Omental fat pad (tissue), 4 donors: Measurements from ENCODE around the gene DLGAP1. TPM values are rescaled to one million over a fixed set of nuclear protein-coding genes. Genes with fewer than 3 reads are reported as not detected.
A peak's percentile ranks its signal among the peaks of the same experiment; 100 is the strongest.

Experiments used
- ATAC-seq: fragments of 150-250 bp; one replicate; pipeline ENCODE4 v1.9.1; 2016; ENCODE audit warnings: mild to moderate bottlenecking, moderate library complexity; ENCODE audit not compliant: low FRiP score
- DNase-seq: peaks from one replicate; pipeline ENCODE4 v3.0.0-alpha.2; 2019; ENCODE audit warnings: low spot score
- total RNA-seq, 4 donors: library from RNA; depleted of rRNA; stranded (reverse); fragments of >200 nt; gene quantifications; one replicate each; pipeline ENCODE4 v1.1.0, GENCODE V29; 2016
- TF ChIP-seq, protein P1 (sequence below), 3 donors: fragments of 450-650 bp; IDR thresholded peaks; one replicate each; pipeline ENCODE4 v1.5.1; 2016 to 2017; ENCODE audit warnings: antibody characterized with exemption in 3 of 3, mild to moderate bottlenecking in 3 of 3, moderate library complexity in 2 of 3

DLGAP1 gene
- total RNA-seq, 4 donors from 2014 or later, result 1.5 to 8.0 (median 5.4) TPM

DNA sequence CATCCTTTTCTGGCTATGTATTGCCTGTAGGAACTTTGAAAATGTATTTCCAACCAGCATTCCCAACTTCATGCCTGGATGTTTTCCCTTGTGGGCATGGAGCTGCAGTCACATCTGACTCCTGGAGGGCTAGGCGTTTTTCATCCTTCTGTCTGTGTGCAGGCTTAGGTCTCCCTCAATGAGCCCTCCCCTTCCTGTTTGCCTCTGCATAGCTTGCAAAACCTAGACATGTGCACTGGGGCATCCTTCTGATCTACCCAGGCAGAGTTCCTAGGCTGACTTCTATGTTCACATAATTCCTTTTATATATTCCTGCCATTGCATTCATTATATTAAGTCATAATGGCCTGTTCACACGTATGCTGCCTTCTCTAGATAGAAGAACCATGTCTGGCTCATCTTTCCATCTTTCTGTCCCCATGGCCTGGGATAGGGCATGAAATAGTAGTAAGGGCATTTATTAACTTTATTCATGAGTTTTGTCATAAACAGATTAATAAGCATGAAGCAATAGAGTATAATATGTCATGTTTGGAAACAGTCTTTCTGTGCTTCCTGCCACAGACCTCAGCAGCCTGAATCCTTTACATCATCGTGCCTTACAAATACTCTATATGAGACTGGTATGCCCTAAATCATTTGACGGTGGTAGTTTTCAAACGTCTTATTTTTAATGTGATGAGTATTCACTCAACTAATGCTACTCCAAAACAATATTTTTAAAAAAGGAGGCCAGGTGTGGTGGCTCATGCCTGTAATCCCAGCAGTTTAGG is 809.5 kb downstream of the DLGAP1 start:
- TF ChIP-seq, protein P1, sequence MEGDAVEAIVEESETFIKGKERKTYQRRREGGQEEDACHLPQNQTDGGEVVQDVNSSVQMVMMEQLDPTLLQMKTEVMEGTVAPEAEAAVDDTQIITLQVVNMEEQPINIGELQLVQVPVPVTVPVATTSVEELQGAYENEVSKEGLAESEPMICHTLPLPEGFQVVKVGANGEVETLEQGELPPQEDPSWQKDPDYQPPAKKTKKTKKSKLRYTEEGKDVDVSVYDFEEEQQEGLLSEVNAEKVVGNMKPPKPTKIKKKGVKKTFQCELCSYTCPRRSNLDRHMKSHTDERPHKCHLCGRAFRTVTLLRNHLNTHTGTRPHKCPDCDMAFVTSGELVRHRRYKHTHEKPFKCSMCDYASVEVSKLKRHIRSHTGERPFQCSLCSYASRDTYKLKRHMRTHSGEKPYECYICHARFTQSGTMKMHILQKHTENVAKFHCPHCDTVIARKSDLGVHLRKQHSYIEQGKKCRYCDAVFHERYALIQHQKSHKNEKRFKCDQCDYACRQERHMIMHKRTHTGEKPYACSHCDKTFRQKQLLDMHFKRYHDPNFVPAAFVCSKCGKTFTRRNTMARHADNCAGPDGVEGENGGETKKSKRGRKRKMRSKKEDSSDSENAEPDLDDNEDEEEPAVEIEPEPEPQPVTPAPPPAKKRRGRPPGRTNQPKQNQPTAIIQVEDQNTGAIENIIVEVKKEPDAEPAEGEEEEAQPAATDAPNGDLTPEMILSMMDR (IDR thresholded peaks at IDR 0.05), result no peak
- no peak for ATAC-seq
- DNase-seq, result no peak

DNA sequence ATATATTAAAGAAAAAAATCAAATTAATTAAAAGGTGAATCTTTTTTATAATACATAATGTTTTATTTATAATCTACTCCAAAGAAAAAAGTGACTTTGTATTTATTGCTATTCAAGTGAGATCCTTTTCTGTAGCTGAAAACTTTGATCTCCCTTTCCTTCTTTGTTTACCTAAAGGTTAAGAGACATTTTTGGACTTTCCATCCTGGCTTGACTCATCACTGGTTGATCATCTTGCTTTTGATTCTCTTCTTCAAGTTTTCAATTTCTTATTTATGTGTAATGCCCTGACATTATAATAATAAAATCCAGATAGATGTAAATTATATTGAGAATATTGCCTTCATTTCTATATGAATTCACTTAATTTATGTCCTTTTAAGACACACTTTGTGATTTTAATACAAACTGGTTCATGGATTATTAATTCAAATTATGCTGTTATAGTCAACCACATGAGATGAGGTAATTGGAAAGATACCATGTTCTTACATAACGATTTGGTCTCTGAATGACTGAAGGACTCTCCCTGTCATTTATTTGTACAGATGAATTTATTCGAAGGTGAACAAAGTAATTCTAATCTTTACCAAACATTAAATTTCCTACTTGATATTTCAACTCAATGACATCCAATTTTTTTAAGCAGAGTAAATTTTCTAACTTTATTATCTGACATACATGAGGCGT is 820.7 kb downstream of the DLGAP1 start:
- DNase-seq (no peak), ATAC-seq (no peak)
- TF ChIP-seq, protein P1 (IDR thresholded peaks at IDR 0.05), result no peak

DNA sequence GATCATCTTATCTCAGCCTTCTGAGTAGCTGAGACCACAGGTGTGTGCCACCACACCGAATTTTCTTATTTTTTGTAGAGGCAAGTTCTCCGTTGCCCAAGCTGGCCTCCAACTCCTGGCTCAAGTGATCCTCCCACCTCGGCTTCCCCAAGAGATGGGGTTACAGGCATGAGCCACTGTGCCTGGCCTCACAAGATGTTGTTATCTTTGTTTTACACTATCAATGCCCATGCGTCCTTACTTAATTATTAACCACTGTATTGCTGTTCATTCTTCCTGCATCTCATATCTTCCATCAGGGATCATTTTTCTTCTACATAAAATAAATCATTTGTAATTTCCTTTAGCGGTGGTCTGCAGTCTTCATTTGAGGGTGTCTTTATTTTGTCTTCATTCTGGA is 823.2 kb downstream of the DLGAP1 start:
- ATAC-seq, result no peak
- TF ChIP-seq, protein P1 (IDR thresholded peaks at IDR 0.05), result no peak
- DNase-seq, result no peak

DNA sequence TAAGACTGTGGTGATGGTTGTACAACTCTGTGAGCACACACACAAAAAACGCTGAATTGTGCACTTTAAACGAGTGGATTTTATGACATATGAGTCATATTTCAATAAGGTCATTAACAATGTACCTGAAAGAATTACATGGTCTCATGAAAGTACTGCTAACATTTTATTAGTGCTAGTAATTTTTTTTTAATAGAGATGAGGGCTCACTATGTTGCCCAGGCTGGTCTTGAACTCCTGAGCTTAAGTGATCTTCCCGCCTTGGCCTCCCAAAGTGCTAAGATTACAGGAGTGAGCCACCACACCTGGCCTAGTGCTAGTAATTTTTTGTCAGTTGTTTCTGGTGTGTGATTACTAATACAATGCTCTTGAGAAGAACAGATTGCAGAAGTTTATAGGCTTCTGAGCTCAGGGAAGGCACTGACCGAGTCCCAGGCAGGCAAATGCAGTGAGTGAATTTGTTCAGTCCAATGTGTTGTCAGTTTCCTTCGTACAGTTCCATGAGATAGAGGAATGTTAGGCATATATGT is 828.1 kb downstream of the DLGAP1 start:
- TF ChIP-seq, protein P1 (IDR thresholded peaks at IDR 0.05), result no peak

DNA sequence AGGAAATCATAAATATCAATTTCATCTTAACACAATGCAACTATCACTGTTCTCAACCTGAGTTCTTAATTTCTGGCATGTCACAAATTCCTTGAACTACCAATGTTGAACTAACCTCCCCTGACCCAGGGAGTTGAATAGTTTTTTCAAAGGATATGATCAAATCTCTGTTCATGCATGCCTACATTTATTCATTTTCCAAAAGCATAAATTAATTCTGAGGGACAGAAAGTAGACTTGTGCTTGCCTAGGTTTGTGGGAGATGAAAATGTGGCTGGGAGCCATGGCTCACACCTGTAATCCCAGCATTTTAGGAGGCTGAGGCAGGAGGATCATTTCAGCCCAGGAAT is 829.4 kb downstream of the DLGAP1 start:
- TF ChIP-seq, protein P1 (IDR thresholded peaks at IDR 0.05), result no peak
- ATAC-seq (no peak), DNase-seq (no peak)

More for the DNA sequence above, 828.1 kb downstream of the DLGAP1 start:
- no peak for ATAC-seq
- DNase-seq, result no peak

DNA sequence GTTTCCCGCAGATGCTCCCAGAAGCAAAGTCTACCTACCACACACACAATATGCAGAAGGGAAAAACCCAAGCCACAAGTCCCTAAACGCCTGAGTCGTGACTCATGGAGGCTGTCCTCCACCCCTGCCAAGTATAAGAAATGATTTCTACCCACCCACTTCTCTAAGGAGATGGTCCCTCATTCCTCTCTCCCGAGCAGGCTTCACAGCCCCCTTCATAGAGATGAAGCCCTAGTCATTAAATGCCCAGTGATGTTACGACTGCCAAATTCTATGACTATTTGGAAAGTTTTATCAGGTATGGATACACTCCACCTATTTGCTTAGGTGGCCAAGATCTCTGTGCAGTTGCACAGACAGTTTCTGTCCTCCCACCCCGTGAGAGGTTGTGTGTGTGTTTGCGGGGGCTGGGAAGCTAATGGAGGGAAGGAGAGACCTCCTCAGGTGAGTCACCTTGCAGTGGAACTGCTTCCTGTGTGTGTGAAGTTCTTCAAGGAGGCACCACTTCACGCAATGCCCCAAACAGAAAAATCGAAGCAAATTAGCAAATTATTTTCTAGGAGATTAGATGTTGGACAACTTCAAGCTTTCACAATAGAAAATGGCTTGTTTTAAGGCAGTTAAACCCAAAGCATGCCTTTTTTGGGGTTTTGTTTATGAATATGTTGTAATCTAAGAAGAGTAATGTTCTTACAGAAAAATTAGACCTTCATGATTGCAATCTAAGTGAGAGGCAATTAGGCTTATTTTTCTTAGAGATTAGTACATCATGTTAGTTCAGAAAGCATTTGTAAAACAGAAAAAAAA is 830.0 kb downstream of the DLGAP1 start:
- no peak for DNase-seq
- peak; percentile 79 for ATAC-seq
- TF ChIP-seq, protein P1 (IDR thresholded peaks at IDR 0.05), result no peak
